Right ventricle myocardium superior (tissue), 1 donor: ENCODE data around the gene METTL6. TPM values are rescaled to one million over a fixed set of nuclear protein-coding genes. Genes with fewer than 3 reads are reported as not detected.
"Not testable (repeated sequence)": the region's sequence is repeated elsewhere in the genome, so short reads cannot be mapped to it uniquely, and the experiment has no call there.

ENCODE experiments used
- ATAC-seq: fragments of 200-7000 bp; cut with Tn5 transposase; one replicate; pipeline ENCODE4 v1.9.1; 2020; ENCODE audit warnings: mild to moderate bottlenecking; ENCODE audit not compliant: poor library complexity
- DNase-seq: peaks from one replicate; pipeline ENCODE4 v3.0.0-alpha.2; 2020
- intact Hi-C: fragments of 100-400 bp; cut with DNase I; formaldehyde crosslinking; loops from one replicate; pipeline ENCODE4 v1.11.2; 2022
- total RNA-seq: library from RNA; stranded (reverse); fragmentation: NEBNext Ultra II Directional; extraction: Animal tissue kit (Norgen Biotek cat#: 25700); gene quantifications from one replicate; pipeline ENCODE4 v1.2.1, GENCODE V29; 2021
- donor health status: DM: no; HTN: yes; CAD: no; lungs with severe emphysema.

METTL6 gene
- total RNA-seq, 1 donor from 2014 or later, result 8.5 TPM

- intact Hi-C loops, result no loop called here
- ATAC-seq, result no peak
- DNase-seq, result no peak
These were observed 42.7 kb downstream of the METTL6 start for GRCh38 chr3:15384510-15385237.

DNA sequence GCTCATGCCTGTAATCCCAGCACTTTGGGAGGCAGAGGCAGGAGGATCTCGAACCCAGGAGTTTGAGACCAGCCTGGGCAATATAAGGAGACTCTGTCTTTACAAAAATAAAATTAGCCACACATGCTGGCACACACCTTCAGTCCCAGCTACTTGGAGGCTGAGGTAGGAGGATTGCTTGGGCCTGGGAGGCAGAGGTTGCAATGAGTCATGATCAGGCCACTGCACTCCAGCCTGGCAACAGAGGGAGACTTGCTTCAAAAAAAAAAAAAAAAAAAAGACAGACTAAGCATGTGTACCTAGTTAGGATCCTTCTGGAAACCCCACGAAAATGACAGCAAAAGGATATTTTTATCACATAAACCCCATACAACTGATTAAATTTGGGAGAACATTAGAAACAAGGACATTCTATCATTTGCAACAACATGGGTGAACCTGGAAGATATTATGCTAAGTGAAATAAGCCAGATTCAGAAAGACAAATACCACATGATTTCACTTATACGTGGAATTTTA, 44.9 kb downstream of the METTL6 start:
- intact Hi-C loops, result no loop called here
- ATAC-seq (no peak), DNase-seq (no peak)

DNA sequence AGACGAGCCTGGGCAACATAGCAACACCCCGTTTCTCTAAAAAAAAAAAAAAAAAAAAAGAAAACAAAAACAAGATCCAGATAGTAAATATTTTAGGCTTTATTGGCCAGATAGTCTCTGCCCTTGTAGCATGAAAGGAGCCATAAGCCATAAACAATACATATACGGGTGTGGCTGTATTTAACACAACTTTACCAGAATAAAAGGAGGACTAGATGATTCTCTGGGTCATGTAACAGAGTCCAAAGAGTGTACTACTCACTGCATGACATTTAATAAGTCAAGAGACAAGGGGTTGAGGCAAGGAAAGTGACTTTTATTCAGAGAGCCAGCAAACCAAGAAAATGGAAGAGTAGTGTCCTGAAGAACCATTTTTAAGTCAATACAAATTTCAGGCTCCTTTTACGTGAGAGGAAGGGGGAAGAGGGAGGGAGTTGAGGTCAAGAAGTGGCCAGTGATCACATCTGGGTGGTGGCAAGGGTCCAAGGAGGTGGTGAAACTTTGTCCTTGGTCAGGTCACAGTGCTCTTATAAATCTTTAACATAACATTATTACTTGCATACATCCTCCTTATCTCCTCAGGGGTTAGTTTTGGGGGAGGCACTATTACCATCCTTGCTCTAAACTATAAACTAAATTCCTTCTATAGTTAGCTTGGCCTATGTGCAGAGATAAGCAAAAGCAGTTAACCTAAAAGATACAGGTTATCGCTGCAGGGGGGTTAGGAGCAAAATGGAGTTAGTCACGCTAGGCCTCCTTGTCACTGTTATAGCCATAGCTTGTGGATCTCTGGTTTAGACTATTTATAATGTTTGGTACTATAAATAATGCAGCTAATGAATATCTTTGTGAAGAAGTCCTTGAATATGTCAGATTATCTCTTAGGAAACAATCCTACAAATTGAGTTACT, 46.1 kb downstream of the METTL6 start:
- DNase-seq, result no peak
- intact Hi-C loops, result no loop called here
- ATAC-seq, result no peak

DNA sequence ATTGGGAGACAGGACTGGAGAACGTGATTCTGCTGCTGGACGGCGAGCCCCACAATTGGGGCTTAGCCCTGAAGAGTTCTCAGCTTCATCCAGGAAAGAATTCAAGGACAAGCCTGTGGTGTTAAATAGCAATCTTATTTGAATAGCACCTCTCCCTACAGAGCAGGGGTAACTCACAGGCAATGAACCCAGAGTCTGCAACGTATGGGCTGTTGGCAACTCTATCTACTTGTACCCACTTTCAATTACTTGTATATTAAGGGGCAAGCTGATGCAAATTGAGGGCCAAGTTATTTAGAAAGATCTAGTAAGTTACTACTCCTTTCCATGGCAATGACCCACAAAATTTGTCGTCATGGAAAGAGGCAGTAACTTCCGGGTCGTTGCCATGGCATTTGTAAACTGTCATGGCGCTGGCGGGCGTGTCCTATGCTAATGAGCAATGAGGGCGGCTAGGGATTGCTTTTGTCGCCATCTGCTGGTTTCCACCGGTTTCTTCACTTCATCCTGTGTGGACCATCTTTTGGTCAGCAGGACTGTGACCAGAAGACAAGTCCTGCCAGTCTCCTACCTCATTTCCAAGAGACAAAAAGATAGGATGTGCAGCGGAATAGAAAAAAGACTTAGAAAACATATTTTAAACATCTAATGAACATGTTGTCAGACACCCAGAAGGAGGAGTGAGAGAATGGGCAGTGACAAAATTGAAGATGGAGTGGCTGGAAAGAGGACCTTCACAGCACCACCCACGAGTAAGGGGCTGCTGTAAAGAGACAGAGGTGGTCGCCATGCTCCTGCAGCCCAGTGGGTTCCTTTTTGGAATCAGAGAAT, 49.2 kb downstream of the METTL6 start:
- DNase-seq (peak; percentile 95), ATAC-seq (peak; percentile 98)
- intact Hi-C loops, result no loop called here

DNA sequence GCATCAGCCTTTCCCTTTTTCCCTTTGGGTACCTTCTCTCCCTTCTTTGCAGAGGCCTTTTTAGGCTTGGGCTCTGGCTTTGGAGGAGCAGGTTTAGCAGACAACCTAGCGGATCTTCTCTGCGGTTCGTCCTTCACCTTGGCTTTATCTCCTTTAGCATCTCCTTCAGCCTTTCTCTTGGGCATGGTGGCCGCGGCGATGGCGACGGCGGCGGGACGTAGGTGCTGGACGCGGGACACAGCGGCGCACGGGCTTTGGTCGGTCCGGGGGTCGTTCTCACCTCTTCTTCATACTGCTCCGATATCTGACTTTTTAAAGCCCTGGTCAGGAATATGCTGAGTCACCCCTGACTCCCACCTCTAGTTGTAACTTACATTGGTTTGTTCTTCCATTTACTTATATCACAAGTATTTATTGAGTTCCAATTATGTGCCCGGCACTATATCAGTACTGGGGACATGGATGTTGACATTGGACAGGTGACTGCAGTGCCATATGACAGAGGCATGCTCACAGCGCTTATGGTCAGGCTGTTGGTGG, 51.8 kb downstream of the METTL6 start:
- ATAC-seq (no peak), DNase-seq (no peak)
- intact Hi-C loops, result no loop called here

GRCh38 chr3:15372918-15373317, 54.4 kb downstream of the METTL6 start:
- DNase-seq (no peak), ATAC-seq (no peak)
- intact Hi-C loops, result no loop called here

DNA sequence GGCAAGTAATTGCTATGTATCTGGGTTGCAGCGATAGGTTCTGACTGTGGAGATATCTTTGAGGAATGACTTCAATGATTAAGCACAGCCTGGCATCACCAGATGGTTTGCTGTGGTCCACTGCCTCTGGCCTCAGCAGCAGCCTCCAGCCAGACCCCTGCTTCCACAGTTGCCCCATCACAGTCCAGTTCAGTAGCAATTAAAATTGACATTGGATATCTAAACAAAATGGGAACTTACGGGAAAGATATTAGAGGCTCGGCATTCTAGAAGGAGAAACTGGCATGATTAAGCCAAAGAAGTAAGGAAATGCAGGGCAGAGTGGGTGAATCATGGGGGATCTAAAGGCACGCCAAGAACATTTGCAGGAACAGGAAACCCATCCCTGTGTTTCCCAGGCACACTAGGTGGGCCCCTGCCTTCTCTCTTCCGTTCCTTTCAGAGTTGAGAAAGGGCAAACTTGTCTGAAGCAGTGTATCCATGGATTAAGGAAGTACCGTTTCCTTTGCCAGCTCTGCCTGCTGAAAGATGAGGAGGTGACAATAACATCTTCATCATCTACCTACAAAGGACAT, 58.7 kb downstream of the METTL6 start:
- intact Hi-C loops, result loop anchor here (5.0 kb wide), 1 partner anchor 96 kb away; no protein-coding TSS in a partner anchor
- DNase-seq (no peak), ATAC-seq (no peak)

- DNase-seq (no peak), ATAC-seq (no peak)
- intact Hi-C loops, result loop anchor here (5.0 kb wide), 1 partner anchor 95 kb away; no protein-coding TSS in a partner anchor
These were observed 60.3 kb downstream of the METTL6 start for GRCh38 chr3:15367059-15367458.

DNA sequence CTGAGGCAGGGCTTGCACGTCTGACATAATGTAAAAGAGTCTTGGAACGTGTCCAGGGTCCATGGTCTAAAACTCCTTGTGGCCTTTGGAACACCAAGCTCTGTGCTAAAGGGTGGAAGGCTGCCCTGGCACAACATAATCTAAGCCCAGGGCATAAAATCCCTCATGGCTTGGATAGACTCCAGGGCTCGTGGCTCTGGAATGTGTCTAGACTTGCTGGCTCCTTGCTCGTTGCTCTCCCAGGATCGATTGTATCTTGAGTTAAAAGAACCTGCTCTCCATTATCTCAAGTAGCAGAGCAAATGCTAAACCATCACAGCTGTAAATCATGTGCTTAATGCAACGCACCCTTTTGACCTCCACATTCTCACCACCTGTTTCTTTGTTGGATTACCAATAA, 63.3 kb downstream of the METTL6 start:
- DNase-seq, intact Hi-C loops: not testable (repeated sequence)

DNA sequence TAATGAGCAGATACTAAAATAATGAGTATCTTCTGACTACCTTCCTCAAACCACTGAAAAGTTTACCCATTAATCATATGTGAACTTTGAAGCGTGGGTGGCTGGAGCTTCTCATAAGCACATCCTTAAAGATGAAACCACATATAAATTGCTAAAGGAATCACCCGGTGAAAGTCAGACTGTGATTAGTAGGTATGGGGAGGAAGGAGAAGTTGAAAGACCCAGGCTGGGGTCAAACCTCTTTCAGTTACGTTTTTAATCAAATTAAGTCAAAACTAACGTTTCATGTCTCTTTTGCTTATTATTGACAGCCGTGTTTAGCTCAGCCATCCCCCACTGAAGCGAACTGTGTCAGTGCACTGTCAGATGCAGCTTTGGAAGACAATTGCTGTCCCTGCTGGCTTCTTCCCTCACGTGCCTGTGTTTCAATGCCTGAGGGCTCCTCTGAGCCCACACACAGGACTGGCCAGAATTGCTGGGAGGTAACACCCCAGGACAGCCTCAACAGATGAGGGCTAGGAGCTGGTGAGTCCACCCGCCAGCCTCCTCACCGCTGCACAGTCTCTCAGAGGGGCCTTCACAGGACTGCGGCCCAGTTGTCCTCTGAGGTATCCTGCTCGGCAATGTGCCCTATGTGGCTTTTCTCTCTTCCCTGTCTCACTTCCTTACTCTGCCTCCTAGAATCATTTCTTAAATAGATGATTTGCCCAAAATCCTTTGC, 65.7 kb downstream of the METTL6 start:
- ATAC-seq (no peak), DNase-seq (no peak)
- intact Hi-C loops, result no loop called here

More for the DNA sequence above, 63.3 kb downstream of the METTL6 start:
- not testable (repeated sequence) for ATAC-seq

DNA sequence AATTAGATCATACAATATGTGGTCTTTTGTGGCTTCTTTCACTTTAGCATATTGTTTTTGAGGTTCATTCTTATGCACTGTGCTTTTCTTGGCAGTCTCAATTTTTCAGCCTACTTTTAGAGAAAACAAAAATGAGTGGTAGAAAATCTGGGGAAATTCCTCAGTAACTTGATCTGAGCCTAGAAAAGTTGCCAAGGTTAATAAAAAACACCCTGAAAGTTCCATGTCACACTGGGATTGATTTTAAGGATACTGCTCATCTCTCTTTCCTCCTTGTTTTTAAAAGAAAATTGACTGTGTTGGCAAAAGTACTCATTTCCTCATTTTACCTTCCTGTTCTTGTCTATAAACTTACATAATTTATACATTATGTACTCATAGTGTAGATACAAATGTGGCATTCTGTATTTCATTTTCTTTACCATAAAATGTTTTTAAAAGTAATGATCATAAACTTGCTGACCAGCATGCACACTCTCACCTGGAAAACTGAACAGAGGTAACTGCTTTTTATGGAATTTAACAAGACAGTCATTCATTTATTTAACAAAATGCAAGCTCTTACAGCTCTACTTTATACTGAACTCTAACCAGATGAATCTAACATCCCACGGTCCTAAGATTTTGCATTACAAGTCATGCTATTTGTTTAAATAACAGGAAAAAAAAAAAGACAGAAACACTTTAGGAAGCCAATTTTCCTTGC, 66.4 kb downstream of the METTL6 start:
- DNase-seq (no peak), ATAC-seq (peak; percentile 28)
- intact Hi-C loops, result no loop called here

Other genes with a start within 250 kb of the METTL6 start
- gene CAPN7, start 221.3 kb downstream of the METTL6 start, total RNA-seq, result 28.1 TPM
- 10.4 TPM for gene SH3BP5, start 95.0 kb downstream of the METTL6 start, total RNA-seq
- gene EAF1, start 54 bp upstream of the METTL6 start, total RNA-seq, result 7.8 TPM
- gene COLQ, start 94.2 kb upstream of the METTL6 start, total RNA-seq, result 2.2 TPM
- 14.4 TPM for gene HACL1, start 174.0 kb upstream of the METTL6 start, total RNA-seq
- 10.3 TPM for gene BTD, start 174.2 kb upstream of the METTL6 start, total RNA-seq